Vagina (tissue), 2 donors: ENCODE results near the gene CMTM1.

ENCODE experiments used
- POLR2A ChIP-seq, 2 donors: fragments of 450-650 bp; IDR thresholded peaks; one replicate each; pipeline ENCODE4 v1.6.1; 2017; ENCODE audit warnings: antibody characterized with exemption in 2 of 2, mild to moderate bottlenecking in 2 of 2, moderate library complexity in 2 of 2
- POLR2AphosphoS5 ChIP-seq, 2 donors: sonication (generic); formaldehyde crosslinking; IDR thresholded peaks; one replicate each; pipeline ENCODE4 v1.9.0; 2017; ENCODE audit warnings: antibody characterized with exemption in 2 of 2, mild to moderate bottlenecking in 2 of 2, low read depth in 1 of 2; ENCODE audit not compliant: insufficient read depth in 1 of 2

DNA sequence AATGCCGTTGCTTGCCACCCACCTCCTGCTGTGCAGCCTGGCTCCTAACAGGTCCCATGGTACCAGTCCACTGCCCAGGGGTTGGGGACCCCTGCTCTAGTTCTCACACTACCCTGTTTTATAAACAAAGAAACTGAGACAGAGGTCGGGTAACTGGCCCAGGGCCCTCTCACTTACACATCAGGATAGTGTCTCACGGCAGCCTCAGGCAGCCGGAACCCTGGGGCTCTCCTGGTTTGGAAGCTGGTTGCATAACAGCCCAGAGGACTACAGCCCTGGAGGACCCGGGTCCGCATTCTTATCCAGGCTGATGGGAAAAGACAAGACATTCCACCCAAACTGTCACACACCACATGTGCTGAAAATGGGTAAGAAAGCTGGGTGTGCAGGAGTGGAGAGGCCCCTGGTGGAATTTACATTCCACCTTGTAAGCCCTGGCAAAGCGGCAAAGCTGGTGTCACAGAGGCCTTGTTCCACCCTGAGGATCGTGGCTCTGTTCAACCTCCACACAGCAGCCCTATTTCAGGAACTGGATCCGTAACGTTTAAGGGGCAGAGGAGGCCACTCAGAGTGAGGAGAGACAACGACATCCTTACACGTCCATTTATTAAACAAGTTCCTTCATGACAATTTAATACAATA is 48.0 kb downstream of the CMTM1 start:
- no peak for TF ChIP-seq POLR2AphosphoS5 (IDR thresholded peaks at IDR 0.05; ENCODE audit: insufficient read depth in 1 of 2, low read depth in 1 of 2)
- TF ChIP-seq POLR2A (IDR thresholded peaks at IDR 0.05) = no peak
